A549 (cell line): ENCODE data around the gene TMPRSS12. TPM values are rescaled to one million over a fixed set of nuclear protein-coding genes. Genes with fewer than 3 reads are reported as not detected.
A peak's percentile ranks its signal among the peaks of the same experiment; 100 is the strongest.

Source experiments
- ATAC-seq, 2 experiments: fragments of 200-7000 bp in 1 of 2; fragments of >200 bp in 1 of 2; cut with Nextera tagmentation in 1 of 2; cut with Tn5 transposase in 1 of 2; 3 replicates each; pipeline versions ENCODE4 v1.8.0 to v1.9.1; 2018 to 2020; ENCODE audit warnings: mild to moderate bottlenecking in 1 of 2, moderate library complexity in 1 of 2
- CTCF ChIA-PET: fragments of 300-600 bp; sonication (Branson Sonifier 250); formaldehyde crosslinking; extraction: SDS; loops from one replicate; lab custom pipeline; 2021; ENCODE audit warnings: antibody characterized with exemption, inconsistent platforms; lab: Yijun Ruan, JAX
- POLR2A ChIA-PET: fragments of 350-600 bp; formaldehyde crosslinking; extraction: SDS; loops from one replicate; lab custom pipeline; 2021; ENCODE audit warnings: antibody characterized with exemption, inconsistent platforms; lab: Yijun Ruan, JAX
- DNase-seq, 2 experiments: peaks; one replicate each; pipeline versions ENCODE4 v3.0.0 to v3.0.0-alpha.2; 2011 to 2016; ENCODE audit warnings: low read depth in 1 of 2, low spot score in 1 of 2
- FAIRE-seq: peaks from 2 replicates; lab custom pipeline; 2011; peaks lifted over from hg19 to GRCh38; lab: Jason Lieb, UNC
- H3K27ac ChIP-seq, 2 experiments: fragments of >200 bp; sonication (Bioruptor Twin); formaldehyde crosslinking; 3 replicates each; pipeline ENCODE4 v1.5.1; 2016 to 2017
- H3K4me1 ChIP-seq: fragments of >200 bp; sonication (Bioruptor Twin); formaldehyde crosslinking; 3 replicates; pipeline ENCODE4 v1.6.1; 2016
- H3K4me2 ChIP-seq: fragments of >200 bp; sonication (Bioruptor Twin); formaldehyde crosslinking; 3 replicates; pipeline ENCODE4 v1.6.1; 2016
- H3K4me3 ChIP-seq: fragments of >200 bp; sonication (Bioruptor Twin); formaldehyde crosslinking; 3 replicates; pipeline ENCODE4 v1.5.1; 2016
- H3K9me3 ChIP-seq: fragments of >200 bp; sonication (Bioruptor Twin); formaldehyde crosslinking; 3 replicates; pipeline ENCODE4 v1.6.1; 2016
- BHLHE40 ChIP-seq: IDR thresholded peaks from 2 replicates; pipeline ENCODE4 v1.6.1; 2012; ENCODE audit warnings: low read depth, low read length, inconsistent platforms
- CBX2 ChIP-seq: fragments of 200-600 bp; sonication (generic); IDR thresholded peaks from 2 replicates; pipeline ENCODE4 v1.6.1; 2016; ENCODE audit warnings: low read depth, mild to moderate bottlenecking, borderline replicate concordance
- CEBPB ChIP-seq, 2 experiments: fragments of >200 bp in 1 of 2; sonication (Bioruptor Twin) in 1 of 2; formaldehyde crosslinking in 1 of 2; IDR thresholded peaks; 2 replicates each; pipeline ENCODE4 v1.6.1; 2012 to 2016
- EHMT2 ChIP-seq: fragments of 200-600 bp; sonication (generic); IDR thresholded peaks from 2 replicates; pipeline ENCODE4 v1.6.1; 2016; ENCODE audit warnings: antibody characterized with exemption, low read depth, mild to moderate bottlenecking, moderate library complexity
- EP300 ChIP-seq, 2 experiments: fragments of >200 bp; sonication (Bioruptor Twin); formaldehyde crosslinking; IDR thresholded peaks; 2 replicates in 1 of 2; 3 replicates in 1 of 2; pipeline ENCODE4 v1.6.1; 2016 to 2017
- GATA3 ChIP-seq: IDR thresholded peaks from 2 replicates; pipeline ENCODE4 v1.6.1; 2012; ENCODE audit warnings: borderline replicate concordance
- HDAC2 ChIP-seq: fragments of 200-600 bp; sonication (generic); IDR thresholded peaks from 2 replicates; pipeline ENCODE4 v1.6.1; 2016
- HEYL ChIP-seq: fragments of 250-450 bp; sonication (Bioruptor Pico); IDR thresholded peaks from 2 replicates; pipeline ENCODE4 v1.8.0; 2021; ENCODE audit warnings: mild to moderate bottlenecking, moderate library complexity
- HOXA7 ChIP-seq: fragments of 250-450 bp; sonication (Bioruptor Pico); IDR thresholded peaks from 2 replicates; pipeline ENCODE4 v1.5.0; 2020; ENCODE audit warnings: mild to moderate bottlenecking, moderate library complexity
- HOXB13 ChIP-seq: fragments of 250-450 bp; sonication (Bioruptor Pico); IDR thresholded peaks from 2 replicates; pipeline ENCODE4 v1.5.0; 2020; ENCODE audit warnings: low read depth, mild to moderate bottlenecking, moderate library complexity
- HOXB5 ChIP-seq: fragments of 250-450 bp; sonication (Bioruptor Pico); IDR thresholded peaks from 2 replicates; pipeline ENCODE4 v1.5.0; 2020; ENCODE audit warnings: mild to moderate bottlenecking, moderate library complexity
- JUNB ChIP-seq: fragments of >200 bp; sonication (Bioruptor Twin); formaldehyde crosslinking; IDR thresholded peaks from 2 replicates; pipeline ENCODE4 v1.6.1; 2016
- MAZ ChIP-seq: fragments of 150-350 bp; IDR thresholded peaks from 2 replicates; pipeline ENCODE4 v1.6.1; 2014; ENCODE audit warnings: antibody characterized with exemption, low read depth, low read length, borderline replicate concordance
- POLR2A ChIP-seq: IDR thresholded peaks from 2 replicates; pipeline ENCODE4 v1.6.1; 2012; ENCODE audit warnings: mild to moderate bottlenecking, low read length
- RCOR1 ChIP-seq: fragments of 150-350 bp; IDR thresholded peaks from 2 replicates; pipeline ENCODE4 v1.6.1; 2014; ENCODE audit warnings: antibody characterized with exemption, low read length, low read depth
- RNF2 ChIP-seq: fragments of 200-600 bp; sonication (generic); IDR thresholded peaks from 2 replicates; pipeline ENCODE4 v1.6.1; 2016; ENCODE audit warnings: low read depth, mild to moderate bottlenecking, antibody characterized with exemption, moderate library complexity, borderline replicate concordance
- TFCP2L1 ChIP-seq: fragments of 250-450 bp; sonication (Bioruptor Pico); IDR thresholded peaks from 2 replicates; pipeline ENCODE4 v1.5.0; 2021; ENCODE audit warnings: mild to moderate bottlenecking
- TP53 ChIP-seq: fragments of 250-450 bp; sonication (Bioruptor Pico); IDR thresholded peaks from 2 replicates; pipeline ENCODE4 v1.5.0; 2021; ENCODE audit warnings: mild to moderate bottlenecking, moderate library complexity
- USF2 ChIP-seq: fragments of 450-650 bp; IDR thresholded peaks from 2 replicates; pipeline ENCODE4 v1.6.1; 2014; ENCODE audit warnings: antibody characterized with exemption
- ZC3H11A ChIP-seq: fragments of 450-650 bp; IDR thresholded peaks from 2 replicates; pipeline ENCODE4 v1.6.1; 2014; ENCODE audit warnings: antibody characterized with exemption, mild to moderate bottlenecking
- WGBS: methylation state at CpG from one replicate; pipeline ENCODE4 v1.1.6; 2017; ENCODE audit errors: missing lambda C conversion rate; 5-methylcytosine and 5-hydroxymethylcytosine counted together
- polyA plus RNA-seq, 4 experiments: library from polyadenylated mRNA; depleted of rRNA in 3 of 4; stranded (reverse); fragments of >200 nt; fragmentation: RNase III in 1 of 4; extraction: RNeasy Plus Mini Kit Qiagen cat#74134 plus additional on column Dnase treatment in 1 of 4; gene quantifications; 2 replicates in 3 of 4; 3 replicates in 1 of 4; pipeline ENCODE4 v1.2.3, GENCODE V29; 2011 to 2017
- TF ChIP-seq, protein P1 (sequence below): fragments of 250-450 bp; sonication (Bioruptor Pico); IDR thresholded peaks from 2 replicates; pipeline ENCODE4 v1.5.0; 2020; ENCODE audit warnings: low read depth, mild to moderate bottlenecking, moderate library complexity
- TF ChIP-seq, protein P2 (sequence below): IDR thresholded peaks from 2 replicates; pipeline ENCODE4 v1.6.1; 2012

The TMPRSS12 gene
- polyA plus RNA-seq, 2 of the 4 experiments (the other 2 are of a cell fraction): not detected

GRCh38 chr12:50932787-50933280 is 90.1 kb downstream of the TMPRSS12 start (continued):
- TF ChIP-seq HEYL (CRISPR knock-in tag): no peak
- TF ChIP-seq EHMT2: no peak
- TF ChIP-seq HOXB5: no peak
- no peak for TF ChIP-seq HOXA7 (CRISPR knock-in tag)

- POLR2A ChIA-PET: no interaction called here
- TF ChIP-seq CEBPB (IDR thresholded peaks at IDR 0.05) (no peak), BHLHE40 (no peak), CBX2 (no peak), EHMT2 (no peak), HDAC2 (no peak), RCOR1 (no peak), EP300 (IDR thresholded peaks at IDR 0.05) (no peak), JUNB (no peak), HOXB13 (CRISPR knock-in tag) (no peak), ZC3H11A (no peak), GATA3 (no peak), POLR2A (no peak), USF2 (no peak), RNF2 (no peak), MAZ (no peak), TFCP2L1 (no peak)
- TF ChIP-seq, protein P1, sequence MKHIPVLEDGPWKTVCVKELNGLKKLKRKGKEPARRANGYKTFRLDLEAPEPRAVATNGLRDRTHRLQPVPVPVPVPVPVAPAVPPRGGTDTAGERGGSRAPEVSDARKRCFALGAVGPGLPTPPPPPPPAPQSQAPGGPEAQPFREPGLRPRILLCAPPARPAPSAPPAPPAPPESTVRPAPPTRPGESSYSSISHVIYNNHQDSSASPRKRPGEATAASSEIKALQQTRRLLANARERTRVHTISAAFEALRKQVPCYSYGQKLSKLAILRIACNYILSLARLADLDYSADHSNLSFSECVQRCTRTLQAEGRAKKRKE (CRISPR knock-in tag): no peak
- TF ChIP-seq, protein P2, sequence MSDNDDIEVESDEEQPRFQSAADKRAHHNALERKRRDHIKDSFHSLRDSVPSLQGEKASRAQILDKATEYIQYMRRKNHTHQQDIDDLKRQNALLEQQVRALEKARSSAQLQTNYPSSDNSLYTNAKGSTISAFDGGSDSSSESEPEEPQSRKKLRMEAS: no peak
- peak in 1 of 2 experiments; percentile 29 for DNase-seq
- no peaks in the 10 kb centered on the region for H3K9me3 ChIP-seq
- CTCF ChIA-PET: no interaction called here
- no peak overlapping the region for H3K4me3 ChIP-seq
- peak in 1 of 2 experiments; percentile 58; a peak in 3 of 6 replicates for ATAC-seq
- no peak overlapping the region for H3K27ac ChIP-seq
- H3K4me1 ChIP-seq: peaks cover 10% of the 10 kb centered on the region; the same call in 1 of the 3 replicates
- FAIRE-seq: no peak
- WGBS: 67% methylated on average over 2 of the region's 2 CpGs
- no peak overlapping the region for H3K4me2 ChIP-seq
Measured at GRCh38 chr12:50933459-50934124, 90.9 kb downstream of the TMPRSS12 start.

DNA sequence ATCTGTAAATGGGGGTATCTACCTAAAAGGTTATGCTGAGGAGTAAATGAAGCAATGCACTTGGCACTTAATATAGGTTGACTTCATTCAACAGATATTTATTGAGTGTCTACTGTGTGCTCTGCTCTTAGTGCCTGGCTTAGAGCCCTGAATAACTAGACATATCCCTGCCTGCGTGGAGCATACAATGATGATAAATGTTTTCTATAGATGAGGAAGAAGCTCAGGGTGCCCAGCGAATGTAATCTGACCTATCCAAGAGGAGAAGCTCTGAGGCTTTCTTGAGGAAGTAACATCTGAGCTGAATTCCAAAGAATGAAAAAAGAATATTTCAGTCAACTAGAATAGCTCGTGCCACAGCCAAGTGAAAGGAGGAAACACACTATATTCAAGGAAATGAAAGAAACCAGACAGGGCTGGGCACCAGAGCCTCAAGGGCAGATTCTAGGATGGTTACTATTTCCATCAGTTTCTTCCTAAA is 91.7 kb downstream of the TMPRSS12 start:
- Histone ChIP-seq H3K4me2 (peak overlapping the region; percentile 31; the same call in 2 of the 3 replicates), H3K4me1 (peaks cover 10% of the 10 kb centered on the region; the same call in 1 of the 3 replicates), H3K9me3 (no peaks in the 10 kb centered on the region), H3K27ac (no peak overlapping the region), H3K4me3 (no peak overlapping the region)
- POLR2A ChIA-PET: interaction anchor here (0.6 kb wide), 1 partner anchor 658 kb away, joined by 3 read pairs; no protein-coding TSS in a partner anchor
- no peak for DNase-seq
- CTCF ChIA-PET: no interaction called here
- FAIRE-seq: no peak
- no peak for TF ChIP-seq BHLHE40
- no peak for TF ChIP-seq TP53 (CRISPR knock-in tag)
- WGBS: 68% methylated on average over 3 of the region's 3 CpGs
- ATAC-seq: peak in 1 of 2 experiments; percentile 35; a peak in 3 of 6 replicates
